GM19328 (cell line): ENCODE data around the gene SAP30L.

Experiments used
- ATAC-seq: cut with Tn5 transposase; IDR thresholded peaks from one replicate; pipeline ENCODE4 v1.9.1; 2021; ENCODE audit warnings: mild to moderate bottlenecking, moderate library complexity; ENCODE audit not compliant: unreplicated experiment

The SAP30L gene

GRCh38 chr5:154479944-154480750, 34.4 kb downstream of the SAP30L start:
- no peak for ATAC-seq

- no peak for ATAC-seq
Observed at GRCh38 chr5:154480847-154481246, 35.0 kb downstream of the SAP30L start.

- ATAC-seq: no peak
Observed at GRCh38 chr5:154481584-154482381, 36.0 kb downstream of the SAP30L start.

GRCh38 chr5:154482528-154483449, 37.0 kb downstream of the SAP30L start:
- no peak for ATAC-seq

GRCh38 chr5:154483654-154484392, 38.0 kb downstream of the SAP30L start:
- no peak for ATAC-seq

- no peak for ATAC-seq
Observed at GRCh38 chr5:154484393-154485095, 38.7 kb downstream of the SAP30L start.

GRCh38 chr5:154485096-154485491, 39.3 kb downstream of the SAP30L start:
- no peak for ATAC-seq

- ATAC-seq: no peak
Observed at GRCh38 chr5:154485850-154486426, 40.1 kb downstream of the SAP30L start.

GRCh38 chr5:154486427-154486866, 40.6 kb downstream of the SAP30L start:
- no peak for ATAC-seq

GRCh38 chr5:154487541-154487940, 41.7 kb downstream of the SAP30L start:
- peak; percentile 95 for ATAC-seq

- ATAC-seq: no peak
Observed at GRCh38 chr5:154491941-154492340, 46.1 kb downstream of the SAP30L start.

- ATAC-seq: no peak
Observed at GRCh38 chr5:154493274-154493673, 47.5 kb downstream of the SAP30L start.

GRCh38 chr5:154494036-154494435, 48.2 kb downstream of the SAP30L start:
- no peak for ATAC-seq

GRCh38 chr5:154498591-154498990, 52.8 kb downstream of the SAP30L start:
- no peak for ATAC-seq

GRCh38 chr5:154498994-154499393, 53.2 kb downstream of the SAP30L start:
- ATAC-seq: no peak

GRCh38 chr5:154501566-154501965, 55.8 kb downstream of the SAP30L start:
- ATAC-seq: no peak

GRCh38 chr5:154502180-154502579, 56.4 kb downstream of the SAP30L start:
- no peak for ATAC-seq

GRCh38 chr5:154503698-154504039, 57.9 kb downstream of the SAP30L start:
- no peak for ATAC-seq

GRCh38 chr5:154505567-154505966, 59.8 kb downstream of the SAP30L start:
- ATAC-seq: no peak
